Activated CD4-positive, alpha-beta T cell treated with anti-CD3 and anti-CD28 coated beads, Interleukin-2, amount 10 ng/mL, durations not matched to agents 24 days and 14 days (primary cell): ENCODE measurements around the gene AP2A1. TPM values are rescaled to one million over a fixed set of nuclear protein-coding genes. Genes with fewer than 3 reads are reported as not detected.

Source experiments
- DNase-seq: peaks from one replicate; pipeline ENCODE4 v3.0.0; 2022
- H3K27ac Mint-ChIP-seq: one replicate; pipeline ENCODE4 v1.8.0; 2022; ENCODE audit warnings: mild to moderate bottlenecking, mixed read lengths
- H3K27me3 Mint-ChIP-seq: one replicate; pipeline ENCODE4 v1.8.0; 2022; ENCODE audit warnings: mixed read lengths
- H3K36me3 Mint-ChIP-seq: one replicate; pipeline ENCODE4 v1.8.0; 2022; ENCODE audit warnings: low read depth, mild to moderate bottlenecking, mixed read lengths
- H3K4me1 Mint-ChIP-seq: one replicate; pipeline ENCODE4 v1.8.0; 2021; ENCODE audit warnings: mixed read lengths
- H3K4me3 Mint-ChIP-seq: one replicate; pipeline ENCODE4 v1.8.0; 2022; ENCODE audit warnings: mild to moderate bottlenecking, moderate library complexity, mixed read lengths
- H3K9me3 Mint-ChIP-seq: one replicate; pipeline ENCODE4 v1.8.0; 2021; ENCODE audit warnings: mixed read lengths
- intact Hi-C: fragments of 100-400 bp; cut with micrococcal nuclease; formaldehyde crosslinking; loops from one replicate; pipeline ENCODE4 v1.15.1; 2023
- total RNA-seq: library from RNA; stranded (reverse); gene quantifications from 2 replicates; pipeline ENCODE4 v1.2.3, GENCODE V29; 2022

The AP2A1 gene
- total RNA-seq, 1 donor from 2014 or later: 61.8 TPM

- Mint-ChIP-seq H3K36me3 (peaks cover 33% of the 10 kb centered on the region), H3K4me1 (peaks cover 5% of the 10 kb centered on the region), H3K9me3 (no peaks in the 10 kb centered on the region), H3K4me3 (no peak overlapping the region), H3K27ac (no peak overlapping the region), H3K27me3 (no peaks in the 10 kb centered on the region)
- DNase-seq: no peak
- intact Hi-C loops: no loop called here
Measured at GRCh38 chr19:49837009-49837310, 70.2 kb downstream of the AP2A1 start.

GRCh38 chr19:49837425-49837824 is 70.6 kb downstream of the AP2A1 start:
- intact Hi-C loops: no loop called here
- Mint-ChIP-seq H3K27me3 (no peaks in the 10 kb centered on the region), H3K4me3 (no peak overlapping the region), H3K36me3 (peaks cover 30% of the 10 kb centered on the region), H3K9me3 (no peaks in the 10 kb centered on the region), H3K4me1 (peaks cover 1% of the 10 kb centered on the region), H3K27ac (no peak overlapping the region)
- DNase-seq: no peak

- no peak overlapping the region for H3K27ac Mint-ChIP-seq
- H3K27me3 Mint-ChIP-seq: no peaks in the 10 kb centered on the region
- no peak overlapping the region for H3K4me3 Mint-ChIP-seq
- H3K9me3 Mint-ChIP-seq: no peaks in the 10 kb centered on the region
- intact Hi-C loops: no loop called here
- H3K36me3 Mint-ChIP-seq: peaks cover 24% of the 10 kb centered on the region
- DNase-seq: no peak
- H3K4me1 Mint-ChIP-seq: no peaks in the 10 kb centered on the region
Measured at GRCh38 chr19:49838885-49839588, 72.2 kb downstream of the AP2A1 start.

GRCh38 chr19:49839713-49840112 is 72.9 kb downstream of the AP2A1 start:
- no peak overlapping the region for H3K27ac Mint-ChIP-seq
- no peak overlapping the region for H3K4me3 Mint-ChIP-seq
- no peaks in the 10 kb centered on the region for H3K9me3 Mint-ChIP-seq
- intact Hi-C loops: no loop called here
- no peaks in the 10 kb centered on the region for H3K27me3 Mint-ChIP-seq
- H3K4me1 Mint-ChIP-seq: no peaks in the 10 kb centered on the region
- peaks cover 22% of the 10 kb centered on the region for H3K36me3 Mint-ChIP-seq
- DNase-seq: no peak

- no peak for DNase-seq
- H3K36me3 Mint-ChIP-seq: peaks cover 16% of the 10 kb centered on the region
- no peaks in the 10 kb centered on the region for H3K27me3 Mint-ChIP-seq
- H3K4me3 Mint-ChIP-seq: no peak overlapping the region
- no peak overlapping the region for H3K27ac Mint-ChIP-seq
- intact Hi-C loops: no loop called here
- H3K4me1 Mint-ChIP-seq: no peaks in the 10 kb centered on the region
- H3K9me3 Mint-ChIP-seq: no peaks in the 10 kb centered on the region
Measured at GRCh38 chr19:49840321-49840720, 73.5 kb downstream of the AP2A1 start.

GRCh38 chr19:49840736-49841249 is 74.0 kb downstream of the AP2A1 start:
- H3K4me1 Mint-ChIP-seq: no peaks in the 10 kb centered on the region
- peaks cover 16% of the 10 kb centered on the region for H3K36me3 Mint-ChIP-seq
- intact Hi-C loops: no loop called here
- H3K27ac Mint-ChIP-seq: no peak overlapping the region
- DNase-seq: no peak
- H3K27me3 Mint-ChIP-seq: no peaks in the 10 kb centered on the region
- H3K9me3 Mint-ChIP-seq: no peaks in the 10 kb centered on the region
- no peak overlapping the region for H3K4me3 Mint-ChIP-seq

- Mint-ChIP-seq H3K27me3 (peaks cover 4% of the 10 kb centered on the region), H3K36me3 (peaks cover 10% of the 10 kb centered on the region), H3K9me3 (no peaks in the 10 kb centered on the region), H3K27ac (no peak overlapping the region), H3K4me3 (no peak overlapping the region), H3K4me1 (peaks cover 7% of the 10 kb centered on the region)
- intact Hi-C loops: no loop called here
- no peak for DNase-seq
Measured at GRCh38 chr19:49843265-49843664, 76.5 kb downstream of the AP2A1 start.

- Mint-ChIP-seq H3K27ac (no peak overlapping the region), H3K27me3 (peaks cover 4% of the 10 kb centered on the region), H3K9me3 (peaks cover 4% of the 10 kb centered on the region), H3K4me3 (no peak overlapping the region), H3K4me1 (peaks cover 17% of the 10 kb centered on the region), H3K36me3 (peaks cover 7% of the 10 kb centered on the region)
- no peak for DNase-seq
- intact Hi-C loops: no loop called here
Measured at GRCh38 chr19:49844138-49845095, 77.6 kb downstream of the AP2A1 start.

- peaks cover 11% of the 10 kb centered on the region for H3K36me3 Mint-ChIP-seq
- peaks cover 24% of the 10 kb centered on the region for H3K4me1 Mint-ChIP-seq
- peaks cover 4% of the 10 kb centered on the region for H3K9me3 Mint-ChIP-seq
- no peak for DNase-seq
- no peak overlapping the region for H3K4me3 Mint-ChIP-seq
- intact Hi-C loops: no loop called here
- H3K27ac Mint-ChIP-seq: no peak overlapping the region
- H3K27me3 Mint-ChIP-seq: peaks cover 4% of the 10 kb centered on the region
Measured at GRCh38 chr19:49845414-49845813, 78.6 kb downstream of the AP2A1 start.

- DNase-seq: no peak
- H3K36me3 Mint-ChIP-seq: peaks cover 9% of the 10 kb centered on the region
- no peak overlapping the region for H3K4me3 Mint-ChIP-seq
- H3K9me3 Mint-ChIP-seq: peaks cover 4% of the 10 kb centered on the region
- peaks cover 24% of the 10 kb centered on the region for H3K4me1 Mint-ChIP-seq
- H3K27ac Mint-ChIP-seq: no peak overlapping the region
- intact Hi-C loops: no loop called here
- H3K27me3 Mint-ChIP-seq: peaks cover 4% of the 10 kb centered on the region
Measured at GRCh38 chr19:49846408-49846807, 79.6 kb downstream of the AP2A1 start.

GRCh38 chr19:49847731-49848696 is 81.2 kb downstream of the AP2A1 start:
- DNase-seq: peak; percentile 76
- intact Hi-C loops: loop anchor here (1.0 kb wide), 1 partner anchor 30 kb away; the partner anchor contains the start of gene MED25
- H3K4me3 Mint-ChIP-seq: peak overlapping the region; percentile 28
- peaks cover 4% of the 10 kb centered on the region for H3K27me3 Mint-ChIP-seq
- H3K36me3 Mint-ChIP-seq: peaks cover 18% of the 10 kb centered on the region
- peak overlapping the region; percentile 58 for H3K27ac Mint-ChIP-seq
- peaks cover 34% of the 10 kb centered on the region for H3K4me1 Mint-ChIP-seq
- peaks cover 4% of the 10 kb centered on the region for H3K9me3 Mint-ChIP-seq

- Mint-ChIP-seq H3K27me3 (peaks cover 4% of the 10 kb centered on the region), H3K9me3 (peaks cover 4% of the 10 kb centered on the region), H3K27ac (peak overlapping the region; percentile 13)
Measured at GRCh38 chr19:49848938-49849337, 82.1 kb downstream of the AP2A1 start.

More at GRCh38 chr19:49848938-49849337, 82.1 kb downstream of the AP2A1 start:
- DNase-seq: no peak
- intact Hi-C loops: loop anchor here (1.0 kb wide), 1 partner anchor 31 kb away; the partner anchor contains the start of gene MED25
- Mint-ChIP-seq H3K4me1 (peaks cover 38% of the 10 kb centered on the region), H3K36me3 (peaks cover 20% of the 10 kb centered on the region), H3K4me3 (peak overlapping the region; percentile 50)
